Progenitor cell of endocrine pancreas (in vitro differentiated cells): ENCODE measurements around the gene MAPK7. TPM values are rescaled to one million over a fixed set of nuclear protein-coding genes. Genes with fewer than 3 reads are reported as not detected.

Experiments
- DNase-seq: peaks from one replicate; pipeline ENCODE4 v3.0.0; 2021; ENCODE audit warnings: low spot score; ENCODE audit not compliant: unreplicated experiment
- H3K27ac Mint-ChIP-seq: 2 replicates; pipeline ENCODE4 v1.8.0; 2021; ENCODE audit warnings: mild to moderate bottlenecking, moderate library complexity, mixed read lengths
- H3K27me3 Mint-ChIP-seq: 2 replicates; pipeline ENCODE4 v1.8.0; 2021; ENCODE audit warnings: mixed read lengths
- H3K36me3 Mint-ChIP-seq: 2 replicates; pipeline ENCODE4 v1.8.0; 2022; ENCODE audit warnings: mixed read lengths; ENCODE audit not compliant: insufficient read depth
- H3K4me1 Mint-ChIP-seq: 2 replicates; pipeline ENCODE4 v1.8.0; 2021; ENCODE audit warnings: low read depth, mixed read lengths
- H3K4me3 Mint-ChIP-seq: 2 replicates; pipeline ENCODE4 v1.8.0; 2021; ENCODE audit warnings: low read depth, mild to moderate bottlenecking, moderate library complexity, mixed read lengths
- H3K9me3 Mint-ChIP-seq: 2 replicates; pipeline ENCODE4 v1.8.0; 2021; ENCODE audit warnings: low read depth, mixed read lengths
- CTCF ChIP-seq: fragments of 200-600 bp; sonication (generic); IDR thresholded peaks from one replicate; pipeline ENCODE4 v1.5.0; 2021; ENCODE audit warnings: antibody characterized with exemption, mild to moderate bottlenecking; ENCODE audit not compliant: unreplicated experiment
- total RNA-seq: library from RNA; stranded (reverse); gene quantifications from 2 replicates; pipeline ENCODE4 v1.2.1, GENCODE V29; 2021

MAPK7 gene
- total RNA-seq, 1 donor from 2014 or later = 41.8 TPM

- H3K27ac Mint-ChIP-seq = no peak overlapping the region
- no peak for DNase-seq
- TF ChIP-seq CTCF = no peak
- no peaks in the 10 kb centered on the region for H3K27me3 Mint-ChIP-seq
- peaks cover 25% of the 10 kb centered on the region for H3K4me1 Mint-ChIP-seq
- H3K36me3 Mint-ChIP-seq = peaks cover 16% of the 10 kb centered on the region
- no peaks in the 10 kb centered on the region for H3K9me3 Mint-ChIP-seq
- no peak overlapping the region for H3K4me3 Mint-ChIP-seq
Measured at GRCh38 chr17:19383681-19384470, 5.6 kb downstream of the MAPK7 start.

GRCh38 chr17:19384723-19385391 is 6.6 kb downstream of the MAPK7 start:
- DNase-seq = no peak
- H3K27ac Mint-ChIP-seq = peak overlapping the region; percentile 31
- H3K36me3 Mint-ChIP-seq = peaks cover 15% of the 10 kb centered on the region
- H3K9me3 Mint-ChIP-seq = no peaks in the 10 kb centered on the region
- H3K4me1 Mint-ChIP-seq = peaks cover 16% of the 10 kb centered on the region
- no peak overlapping the region for H3K4me3 Mint-ChIP-seq
- no peaks in the 10 kb centered on the region for H3K27me3 Mint-ChIP-seq
- TF ChIP-seq CTCF = no peak

DNA sequence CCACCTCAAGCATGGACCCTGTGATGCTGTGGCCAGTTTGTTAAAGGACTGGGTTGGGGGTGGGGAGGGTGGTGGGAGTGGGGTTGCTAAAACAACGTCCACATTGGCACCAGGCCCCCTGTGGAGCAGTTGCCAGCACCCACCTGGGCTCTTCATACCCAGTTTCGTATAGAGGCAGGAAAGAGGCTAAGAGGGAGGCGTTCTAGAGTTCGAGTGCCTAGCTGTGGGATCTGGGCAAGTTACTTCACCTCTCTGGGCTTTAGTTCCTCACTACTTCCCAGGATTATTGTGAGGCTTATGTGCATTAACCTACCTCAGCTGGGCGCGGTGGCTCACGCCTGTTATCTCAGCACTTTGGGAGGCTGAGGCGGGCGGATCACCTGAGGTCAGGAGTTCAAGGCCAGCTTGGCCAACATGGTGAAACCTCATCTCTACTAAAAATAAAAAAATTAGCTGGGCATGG is 7.3 kb downstream of the MAPK7 start:
- H3K27ac Mint-ChIP-seq = no peak overlapping the region
- H3K4me1 Mint-ChIP-seq = peaks cover 16% of the 10 kb centered on the region
- no peak overlapping the region for H3K4me3 Mint-ChIP-seq
- H3K36me3 Mint-ChIP-seq = peaks cover 14% of the 10 kb centered on the region
- DNase-seq = no peak
- H3K27me3 Mint-ChIP-seq = no peaks in the 10 kb centered on the region
- no peak for TF ChIP-seq CTCF
- no peaks in the 10 kb centered on the region for H3K9me3 Mint-ChIP-seq

DNA sequence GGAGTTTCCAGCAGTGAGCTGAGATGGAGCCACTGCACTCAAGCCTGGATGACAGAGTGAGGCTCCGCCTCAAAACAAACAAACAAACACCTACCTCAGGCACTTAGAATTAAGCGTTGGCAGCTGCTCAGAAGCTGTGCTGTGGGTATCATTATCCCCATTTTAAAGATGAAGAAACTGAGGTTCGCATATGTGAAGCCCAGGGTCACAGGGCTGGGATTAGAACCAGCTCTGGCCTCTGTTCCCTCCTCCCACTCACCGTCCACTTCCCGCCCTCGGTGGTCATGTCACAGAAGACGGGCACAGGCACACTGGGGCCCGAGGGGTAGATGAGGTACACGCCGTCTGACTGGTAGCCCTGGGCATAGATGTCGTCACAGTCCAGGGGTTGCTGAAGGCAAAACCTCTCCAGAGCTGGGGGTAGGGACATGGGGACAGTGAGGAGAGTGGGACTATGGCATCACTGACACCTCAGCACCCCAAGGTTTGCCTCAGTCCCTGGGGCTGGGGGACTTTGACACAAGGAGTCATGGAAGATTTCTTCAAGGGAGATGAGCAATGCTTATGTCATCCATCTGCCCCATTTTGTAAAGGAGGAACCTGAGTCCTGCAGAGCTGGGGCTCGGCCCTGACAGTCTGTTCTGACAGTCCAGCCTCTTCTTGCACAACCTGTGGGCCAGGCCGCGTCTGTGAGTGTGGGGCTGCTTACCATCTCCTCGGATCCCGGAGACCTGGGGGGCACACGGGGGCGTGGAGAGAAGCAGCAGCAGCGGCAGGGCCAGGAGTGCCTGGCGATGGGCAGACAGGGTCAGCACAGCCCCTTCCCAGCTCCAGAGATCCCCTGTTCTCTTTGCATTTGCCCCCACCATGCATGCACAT is 8.0 kb downstream of the MAPK7 start:
- H3K27me3 Mint-ChIP-seq = no peaks in the 10 kb centered on the region
- no peaks in the 10 kb centered on the region for H3K9me3 Mint-ChIP-seq
- no peak overlapping the region for H3K27ac Mint-ChIP-seq
- H3K36me3 Mint-ChIP-seq = peaks cover 9% of the 10 kb centered on the region
- no peak overlapping the region for H3K4me3 Mint-ChIP-seq
- no peak for DNase-seq
- no peak for TF ChIP-seq CTCF
- peaks cover 16% of the 10 kb centered on the region for H3K4me1 Mint-ChIP-seq
